DMS153 (cell line): Measurements from ENCODE around the gene PRR13.
"Not testable (repeated sequence)": the region's sequence is repeated elsewhere in the genome, so short reads cannot be mapped to it uniquely, and the experiment has no call there.

Source experiments
- DNase-seq: peaks from one replicate; lab custom pipeline; 2025; lab: John Stamatoyannopoulos, UW

PRR13 gene

GRCh38 chr12:53441040-53441833, at the start of gene PRR13:
Gene PRR13, plus strand, starts transcription at chr12:53441734. Its CDS starts 981 bp downstream, at chr12:53442715.
- peak; percentile 98 for DNase-seq

- DNase-seq = no peak
Measured at GRCh38 chr12:53399896-53400295, 41.6 kb upstream of the PRR13 start.

GRCh38 chr12:53402351-53402750, 39.2 kb upstream of the PRR13 start:
- DNase-seq = not testable (repeated sequence)

GRCh38 chr12:53402871-53403270, 38.7 kb upstream of the PRR13 start:
- DNase-seq = no peak

GRCh38 chr12:53410951-53411350, 30.6 kb upstream of the PRR13 start:
- no peak for DNase-seq

- no peak for DNase-seq
Measured at GRCh38 chr12:53413485-53414204, 27.9 kb upstream of the PRR13 start.

GRCh38 chr12:53414756-53415417, 26.6 kb upstream of the PRR13 start:
- no peak for DNase-seq

GRCh38 chr12:53415752-53416389, 25.7 kb upstream of the PRR13 start:
- DNase-seq = not testable (repeated sequence)

- DNase-seq = not testable (repeated sequence)
Measured at GRCh38 chr12:53417291-53417816, 24.2 kb upstream of the PRR13 start.

- DNase-seq = no peak
Measured at GRCh38 chr12:53418221-53418620, 23.3 kb upstream of the PRR13 start.

- DNase-seq = no peak
Measured at GRCh38 chr12:53419756-53420155, 21.8 kb upstream of the PRR13 start.

GRCh38 chr12:53422247-53422646, 19.3 kb upstream of the PRR13 start:
- not testable (repeated sequence) for DNase-seq

- no peak for DNase-seq
Measured at GRCh38 chr12:53423597-53423996, 17.9 kb upstream of the PRR13 start, which contains the start of gene AMHR2. Gene AMHR2, plus strand, starts transcription at chr12:53423855. Its CDS starts 80 bp downstream, at chr12:53423935.

- no peak for DNase-seq
Measured at GRCh38 chr12:53424626-53425514, 16.7 kb upstream of the PRR13 start.

GRCh38 chr12:53425515-53426150, 15.9 kb upstream of the PRR13 start:
- no peak for DNase-seq

GRCh38 chr12:53427905-53428594, 13.5 kb upstream of the PRR13 start:
- DNase-seq = no peak

GRCh38 chr12:53428741-53429140, 12.8 kb upstream of the PRR13 start:
- DNase-seq = no peak

- DNase-seq = no peak
Measured at GRCh38 chr12:53430116-53430515, 11.4 kb upstream of the PRR13 start.

- DNase-seq = no peak
Measured at GRCh38 chr12:53431187-53431586, 10.3 kb upstream of the PRR13 start.

GRCh38 chr12:53435326-53435725, 6.2 kb upstream of the PRR13 start:
- DNase-seq = not testable (repeated sequence)
